GF-D8 (cell line): ENCODE results near the gene CD59.
"Not testable (repeated sequence)": the region's sequence is repeated elsewhere in the genome, so short reads cannot be mapped to it uniquely, and the experiment has no call there.

ENCODE experiments used
- DNase-seq: peaks from one replicate; lab custom pipeline; 2025; lab: John Stamatoyannopoulos, UW

The CD59 gene

GRCh38 chr11:33713151-33713855, 22.9 kb downstream of the CD59 start:
- DNase-seq = no peak

- DNase-seq = no peak
Measured at GRCh38 chr11:33712436-33712835, 23.8 kb downstream of the CD59 start.

GRCh38 chr11:33709466-33709865, 26.8 kb downstream of the CD59 start:
- no peak for DNase-seq

GRCh38 chr11:33708985-33709384, 27.2 kb downstream of the CD59 start:
- DNase-seq = no peak

GRCh38 chr11:33707831-33708230, 28.4 kb downstream of the CD59 start:
- DNase-seq = not testable (repeated sequence)

- no peak for DNase-seq
Measured at GRCh38 chr11:33706966-33707365, 29.3 kb downstream of the CD59 start.

- no peak for DNase-seq
Measured at GRCh38 chr11:33706546-33706945, 29.7 kb downstream of the CD59 start.

GRCh38 chr11:33704240-33705002, 31.8 kb downstream of the CD59 start:
- DNase-seq = no peak

GRCh38 chr11:33703788-33704187, 32.4 kb downstream of the CD59 start:
- no peak for DNase-seq

- DNase-seq = no peak
Measured at GRCh38 chr11:33703234-33703633, 33.0 kb downstream of the CD59 start.

GRCh38 chr11:33701302-33702230, 34.7 kb downstream of the CD59 start:
- no peak for DNase-seq

- peak; percentile 7 for DNase-seq
Measured at GRCh38 chr11:33700502-33701271, 35.5 kb downstream of the CD59 start, which contains the start of gene C11orf91. Gene C11orf91 (minus strand): TSS chr11:33700826. CDS start chr11:33700740, 86 bp downstream.

GRCh38 chr11:33700063-33700501, 36.1 kb downstream of the CD59 start:
- no peak for DNase-seq

GRCh38 chr11:33699515-33700062, 36.6 kb downstream of the CD59 start:
- no peak for DNase-seq

- DNase-seq = no peak
Measured at GRCh38 chr11:33698921-33699320, 37.3 kb downstream of the CD59 start.

- no peak for DNase-seq
Measured at GRCh38 chr11:33697997-33698396, 38.2 kb downstream of the CD59 start.

- no peak for DNase-seq
Measured at GRCh38 chr11:33696931-33697638, 39.1 kb downstream of the CD59 start.

- DNase-seq = no peak
Measured at GRCh38 chr11:33696411-33696810, 39.8 kb downstream of the CD59 start.

- DNase-seq = no peak
Measured at GRCh38 chr11:33695051-33695566, 41.1 kb downstream of the CD59 start.

GRCh38 chr11:33694346-33695050, 41.7 kb downstream of the CD59 start:
- no peak for DNase-seq
